ENCODE measurements around the gene AKTIP.

The AKTIP gene

DNA sequence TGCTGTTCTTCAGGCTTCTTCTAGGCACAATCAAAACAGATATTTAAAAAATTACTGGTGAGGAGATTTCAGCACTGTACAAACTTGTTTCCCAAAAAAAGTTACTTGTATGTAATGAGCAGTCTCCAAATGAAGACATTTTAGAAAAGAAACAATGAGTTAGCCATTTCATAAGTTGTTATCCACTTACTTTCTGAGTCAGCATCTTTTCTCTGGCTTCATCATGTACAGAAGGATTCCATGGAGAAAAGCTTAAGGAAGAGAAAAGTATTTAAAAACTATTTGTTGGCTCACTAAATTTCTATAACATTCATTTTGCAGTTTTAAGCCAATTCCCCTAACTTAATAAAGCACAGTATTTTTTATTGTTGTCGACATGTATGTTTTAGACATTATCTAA lies 10.5 kb downstream of the AKTIP start:
- Histone ChIP-seq H3K4me3 (no peak overlapping the region), H3K27ac (no peak overlapping the region)

GRCh38 chr16:53489755-53490154 lies 13.3 kb downstream of the AKTIP start:
- peak overlapping the region in 1 of 21 experiments; percentile 3 for H3K27ac ChIP-seq
- H3K4me3 ChIP-seq = no peak overlapping the region

- H3K4me3 ChIP-seq = no peak overlapping the region
Measured at GRCh38 chr16:53486230-53486629, 16.8 kb downstream of the AKTIP start.

DNA sequence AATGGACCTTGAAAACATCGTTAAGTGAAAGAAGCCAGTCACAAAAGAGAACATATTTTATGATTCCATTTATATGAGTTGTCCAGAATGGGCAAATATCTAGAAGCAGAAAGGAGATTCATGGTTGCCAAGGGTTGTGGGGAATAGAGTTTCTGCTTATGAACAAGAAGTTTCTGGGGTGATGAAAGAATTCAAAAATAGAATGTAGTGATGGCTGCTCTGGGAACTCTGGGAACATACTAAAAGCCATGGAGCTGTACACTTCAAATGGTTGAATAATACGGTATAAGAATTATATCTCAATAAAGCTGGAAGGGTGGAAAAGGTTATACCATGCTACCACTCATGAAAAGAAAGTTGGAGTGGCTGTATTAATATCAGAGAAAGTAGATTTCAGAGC lies 18.5 kb downstream of the AKTIP start:
- Histone ChIP-seq H3K27ac (no peak overlapping the region), H3K4me3 (no peak overlapping the region)

More at GRCh38 chr16:53486230-53486629, 16.8 kb downstream of the AKTIP start:
- no peak overlapping the region for H3K27ac ChIP-seq

DNA sequence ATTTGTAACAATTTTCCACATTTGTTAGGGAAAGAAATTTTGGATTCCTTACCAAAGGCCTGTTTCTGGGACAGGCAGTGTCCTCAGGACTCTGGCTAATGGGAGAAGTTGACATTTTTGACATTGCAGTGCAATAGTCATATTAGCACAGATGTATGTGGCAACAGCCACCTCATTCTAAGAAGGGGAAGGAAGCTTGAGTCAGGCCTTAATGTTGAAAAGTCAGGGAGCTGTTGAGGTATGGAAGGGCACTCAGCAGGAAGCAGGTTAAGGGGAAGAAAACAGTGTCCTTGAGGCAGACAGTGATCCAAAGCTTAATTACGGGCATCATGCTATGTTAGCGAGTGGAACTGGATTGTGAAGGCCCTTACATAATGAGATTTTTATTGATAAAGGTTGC lies 20.9 kb downstream of the AKTIP start:
- no peak overlapping the region for H3K27ac ChIP-seq
- H3K4me3 ChIP-seq = no peak overlapping the region

GRCh38 chr16:53480394-53480793 lies 22.6 kb downstream of the AKTIP start:
- Histone ChIP-seq H3K27ac (no peak overlapping the region), H3K4me3 (no peak overlapping the region)

GRCh38 chr16:53478965-53479364 lies 24.0 kb downstream of the AKTIP start:
- Histone ChIP-seq H3K27ac (no peak overlapping the region), H3K4me3 (no peak overlapping the region)

DNA sequence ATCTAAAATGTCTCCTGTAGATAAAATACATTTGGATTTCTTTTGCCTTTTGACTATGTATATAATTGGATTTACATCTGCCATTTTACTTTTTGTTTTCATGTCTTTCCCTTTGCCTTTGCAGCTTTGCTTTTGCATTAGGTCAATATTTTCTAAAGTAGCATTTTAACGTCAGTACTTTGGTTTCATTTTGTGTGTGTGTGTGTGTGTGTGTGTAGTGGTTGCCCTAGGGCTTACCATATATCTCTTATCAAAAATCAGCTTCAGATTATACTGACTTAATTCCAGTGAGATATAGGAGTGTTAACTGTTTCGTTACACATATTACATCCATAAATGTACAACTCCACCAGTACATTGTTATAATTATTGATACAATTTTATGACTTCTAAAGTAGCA lies 26.1 kb downstream of the AKTIP start:
- Histone ChIP-seq H3K4me3 (no peak overlapping the region), H3K27ac (no peak overlapping the region)

DNA sequence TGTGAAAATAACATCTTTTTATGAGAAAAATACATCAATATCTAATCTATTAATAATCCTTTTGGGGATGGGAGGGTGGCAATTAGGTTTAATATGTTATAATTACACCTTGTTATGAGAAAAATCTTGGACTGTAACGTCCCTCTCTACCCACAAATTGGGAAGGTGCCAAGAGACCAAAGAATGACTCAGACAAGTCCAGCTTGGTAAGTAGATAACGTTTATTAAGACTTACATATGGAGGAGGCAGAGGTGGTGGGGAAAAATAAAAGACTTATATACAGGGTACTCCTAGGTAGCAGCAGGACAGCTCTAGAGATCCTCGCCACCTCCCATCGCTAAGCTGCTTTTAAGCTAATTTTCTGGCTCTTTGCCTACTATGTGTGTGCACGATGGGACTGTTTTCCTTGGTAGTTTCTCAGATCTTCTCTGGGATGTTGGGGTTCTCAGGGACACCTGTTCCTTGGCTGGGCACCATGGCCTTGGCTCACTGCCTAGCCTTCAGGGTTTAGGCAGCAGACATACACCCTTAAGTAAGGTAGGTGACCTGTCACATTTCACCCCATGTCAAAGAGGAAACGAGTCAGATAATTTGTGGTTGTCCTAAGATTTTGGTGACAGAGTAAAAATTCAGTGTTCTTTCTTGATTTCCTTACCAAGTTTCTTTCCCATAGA lies 37.3 kb downstream of the AKTIP start:
- Histone ChIP-seq H3K4me3 (no peak overlapping the region), H3K27ac (no peak overlapping the region)

GRCh38 chr16:53458635-53459034 lies 44.4 kb downstream of the AKTIP start:
- Histone ChIP-seq H3K4me3 (no peak overlapping the region), H3K27ac (peak overlapping the region in 6 of 21 experiments; percentile 5 to 81 (median 52))

DNA sequence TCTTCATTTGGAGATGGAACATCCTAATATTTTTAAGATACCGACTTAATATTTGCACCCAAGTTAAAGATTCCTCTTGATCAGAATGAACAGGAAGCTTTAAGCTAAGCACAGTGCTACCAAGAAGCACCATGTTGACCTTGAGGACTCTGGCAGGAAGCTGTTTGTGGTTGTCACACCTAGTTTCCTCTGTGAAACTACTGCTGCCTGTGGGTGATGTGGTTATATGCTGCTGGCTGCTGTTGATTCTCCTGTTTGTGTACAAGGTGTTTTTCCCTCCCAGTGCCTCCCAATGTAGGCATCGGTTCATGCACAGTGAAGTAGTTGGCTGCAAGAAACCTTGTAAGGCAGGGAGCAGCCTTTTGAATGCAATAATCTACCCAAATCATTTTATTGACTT lies 45.3 kb downstream of the AKTIP start:
- peak overlapping the region in 1 of 7 experiments; percentile 4 for H3K4me3 ChIP-seq
- H3K27ac ChIP-seq = peak overlapping the region in 10 of 21 experiments; percentile 21 to 90 (median 56)

DNA sequence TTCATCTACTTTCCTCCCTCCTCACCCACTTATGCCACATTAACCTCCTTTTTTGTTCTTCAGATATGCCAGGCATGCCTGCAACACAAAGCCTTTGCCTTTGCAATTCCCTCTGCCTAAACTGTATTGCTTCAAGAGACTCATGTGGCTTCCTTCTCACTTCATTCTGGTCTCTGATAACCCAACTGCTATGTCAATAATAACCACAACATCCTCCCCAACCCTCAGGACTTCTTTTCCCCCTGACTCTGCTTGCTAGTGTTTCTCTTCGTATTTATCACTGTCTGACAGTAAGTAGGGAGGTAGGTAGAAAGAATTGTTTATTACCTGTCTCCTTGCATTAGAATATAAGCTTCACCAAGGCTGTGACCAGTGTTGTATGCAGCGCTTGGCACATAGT lies 46.4 kb downstream of the AKTIP start:
- no peak overlapping the region for H3K4me3 ChIP-seq
- peak overlapping the region in 11 of 21 experiments; percentile 21 to 90 (median 44) for H3K27ac ChIP-seq

GRCh38 chr16:53453928-53454327 lies 49.1 kb downstream of the AKTIP start:
- no peak overlapping the region for H3K4me3 ChIP-seq
- H3K27ac ChIP-seq = peak overlapping the region in 3 of 21 experiments; percentile 4 to 89 (median 14)

DNA sequence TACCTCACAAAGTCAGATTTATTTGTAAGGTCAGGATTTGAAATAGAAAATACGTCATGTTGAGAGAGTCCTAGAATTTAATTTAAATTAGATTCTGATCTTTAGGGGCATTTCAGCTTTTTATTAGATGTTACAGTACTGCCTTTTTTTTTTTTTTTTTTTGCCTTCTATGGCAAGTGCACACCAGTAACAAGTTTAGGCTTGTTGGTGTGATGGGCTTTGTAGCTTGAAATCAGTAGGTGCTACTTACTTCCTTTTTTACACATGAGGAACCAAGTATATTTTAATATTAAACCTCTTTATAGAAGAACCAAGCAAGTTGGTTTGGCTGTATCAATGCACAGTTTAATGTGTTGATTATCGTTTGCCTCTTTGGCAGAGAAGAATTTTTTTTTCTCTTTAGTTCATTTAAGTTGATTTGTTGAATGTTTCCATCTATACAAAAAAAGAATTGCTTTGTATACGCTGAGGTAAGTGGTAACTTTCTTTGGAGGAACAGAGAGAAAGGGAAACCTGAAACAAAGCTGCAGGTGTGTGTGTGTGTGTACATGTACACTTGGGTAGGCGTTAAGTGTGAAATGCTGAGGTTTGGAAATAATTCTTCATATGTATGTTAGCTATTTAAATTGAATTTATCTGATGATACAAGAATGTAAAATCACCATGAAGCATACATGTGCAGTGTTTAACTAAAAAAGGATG lies 53.0 kb downstream of the AKTIP start:
- H3K27ac ChIP-seq = peak overlapping the region in 1 of 21 experiments; percentile 45
- no peak overlapping the region for H3K4me3 ChIP-seq

DNA sequence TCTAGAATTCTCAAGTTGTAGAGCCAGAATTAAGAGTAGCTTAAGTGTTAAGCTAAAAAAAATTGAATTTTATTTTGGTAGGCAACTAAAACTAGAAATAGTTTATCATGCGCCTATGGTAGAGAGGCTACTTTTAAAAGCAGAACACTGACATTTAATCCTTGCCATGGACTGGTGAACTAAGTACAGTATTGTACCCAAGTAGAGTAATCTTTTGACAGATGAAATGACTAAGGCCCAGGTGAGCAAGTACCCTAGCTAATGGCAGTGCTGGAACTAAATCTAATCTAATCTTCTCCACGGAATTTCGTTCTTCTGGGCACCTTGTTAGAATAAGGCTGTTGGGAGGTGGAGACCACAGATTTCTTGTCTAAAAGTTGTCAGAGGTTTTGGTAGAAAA lies 56.9 kb downstream of the AKTIP start:
- peak overlapping the region in 1 of 21 experiments; percentile 18 for H3K27ac ChIP-seq

DNA sequence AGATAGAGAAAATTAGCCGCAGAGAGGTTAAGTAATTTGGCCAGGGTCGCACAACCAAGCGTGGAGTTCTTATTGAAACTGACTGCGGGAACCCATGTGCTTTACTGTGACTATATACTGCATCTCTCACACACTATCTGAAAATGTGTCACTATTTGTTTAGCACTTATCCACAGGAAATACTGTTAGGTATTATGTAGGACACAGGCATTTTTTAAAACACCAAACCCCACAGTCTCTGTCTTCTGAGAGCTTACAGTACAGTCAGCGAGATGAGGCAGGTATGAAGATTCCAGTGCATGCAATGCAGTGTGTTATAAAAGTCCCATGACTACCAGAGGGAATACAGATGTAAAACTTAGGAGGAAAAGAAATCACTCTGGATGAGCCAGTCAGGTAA lies 57.5 kb downstream of the AKTIP start:
- H3K4me3 ChIP-seq = no peak overlapping the region
- peak overlapping the region in 1 of 21 experiments; percentile 18 for H3K27ac ChIP-seq

More for the DNA sequence above, 56.9 kb downstream of the AKTIP start:
- H3K4me3 ChIP-seq = no peak overlapping the region

All from skin epidermis (tissue), 12 donors.